Fibroblast of villous mesenchyme (primary cell): ENCODE results near the gene EGFL7. TPM values are rescaled to one million over a fixed set of nuclear protein-coding genes. Genes with fewer than 3 reads are reported as not detected.

Source experiments
- DNase-seq: peaks from one replicate; pipeline ENCODE4 v3.0.0-alpha.2; 2010; ENCODE audit warnings: low read depth
- H3K4me3 ChIP-seq: 2 replicates; pipeline ENCODE4 v1.5.1; 2011; ENCODE audit warnings: low read depth, mild to moderate bottlenecking, low read length
- CTCF ChIP-seq: IDR thresholded peaks from 2 replicates; pipeline ENCODE4 v1.5.1; 2012; ENCODE audit warnings: low read depth, mild to moderate bottlenecking, low read length; ENCODE audit not compliant: insufficient read depth
- total RNA-seq: library from RNA; depleted of rRNA; stranded (reverse); fragments of >200 nt; gene quantifications from 2 replicates; pipeline ENCODE4 v1.2.3, GENCODE V29; 2012

The EGFL7 gene
- total RNA-seq, 1 donor: 9.9 TPM

DNA sequence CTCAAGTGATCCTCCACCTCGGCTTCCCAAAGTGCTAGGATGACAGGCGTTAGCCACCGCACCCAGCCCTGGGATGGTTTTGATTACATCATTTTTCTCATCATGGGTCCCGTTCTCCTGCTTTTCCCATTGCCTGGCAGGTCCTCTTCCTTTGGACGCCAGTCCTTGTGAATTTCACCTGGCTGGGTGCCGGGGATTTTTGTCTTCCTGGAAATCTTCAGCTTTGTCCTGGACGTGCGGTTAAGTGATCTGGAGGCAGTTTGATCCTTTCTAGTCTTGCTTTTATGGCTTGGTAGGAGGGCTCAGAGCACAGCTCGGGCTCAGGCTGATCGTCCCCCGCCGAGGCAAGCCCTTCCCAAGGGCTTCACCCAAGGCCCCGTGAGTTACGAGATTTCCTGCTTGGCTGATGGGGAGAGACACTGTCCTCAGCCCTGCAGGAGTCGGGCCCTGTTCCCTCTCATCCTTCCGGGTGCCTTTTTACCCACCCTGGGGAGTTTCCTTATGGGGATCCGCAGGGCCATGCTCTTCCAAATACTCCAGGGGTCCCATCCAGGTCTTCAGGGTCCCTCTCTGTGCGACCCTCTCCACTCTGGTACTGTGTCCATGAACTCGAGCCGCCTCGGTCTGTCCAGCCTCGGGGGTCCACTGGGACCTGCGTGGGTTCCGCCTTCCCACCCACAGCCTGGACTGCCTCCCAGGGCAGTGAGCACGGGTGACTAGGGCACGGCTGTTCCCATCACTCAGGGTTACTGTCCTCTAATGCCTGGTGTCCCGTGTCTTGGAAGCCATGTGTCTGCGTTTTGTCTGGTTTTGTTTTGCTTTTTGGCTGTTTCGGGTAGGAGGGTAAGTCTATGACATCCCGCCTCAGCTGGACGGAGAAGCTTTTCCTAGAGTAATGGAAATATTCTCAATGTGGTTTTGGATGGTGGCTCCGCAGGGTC lies 22.3 kb upstream of the EGFL7 start:
- peak; percentile 23 for DNase-seq
- H3K4me3 ChIP-seq: no peak overlapping the region
- TF ChIP-seq CTCF: no peak

DNA sequence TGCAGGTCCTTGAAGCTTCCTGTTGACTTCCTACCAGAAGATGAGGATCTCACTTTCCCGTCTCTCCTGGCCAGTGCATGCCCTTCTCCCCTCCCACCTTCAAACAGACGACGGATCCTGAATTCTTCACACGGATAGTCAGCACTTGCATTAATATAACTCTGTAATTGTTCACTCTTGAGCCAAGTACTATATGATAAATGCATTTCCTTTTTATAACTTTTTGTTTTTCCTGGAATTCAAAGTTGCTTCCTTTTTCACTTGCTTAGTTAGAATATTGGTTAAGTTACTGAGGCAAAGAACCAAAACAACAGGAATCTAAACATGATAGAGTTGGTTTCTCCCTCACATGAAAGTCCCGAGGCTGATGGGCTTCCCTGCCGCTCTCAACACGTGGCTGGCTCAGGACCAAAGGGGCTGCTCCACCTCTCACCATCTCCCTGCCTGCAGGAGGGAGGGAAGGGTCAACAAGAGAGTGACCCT lies 20.2 kb upstream of the EGFL7 start:
- no peak for TF ChIP-seq CTCF

GRCh38 chr9:136643596-136644342 lies 18.9 kb upstream of the EGFL7 start:
- no peak overlapping the region for H3K4me3 ChIP-seq
- no peak for TF ChIP-seq CTCF
- no peak for DNase-seq

More for the DNA sequence above, 20.2 kb upstream of the EGFL7 start:
- no peak overlapping the region for H3K4me3 ChIP-seq
- no peak for DNase-seq

- no peak for TF ChIP-seq CTCF
- H3K4me3 ChIP-seq: no peak overlapping the region
- DNase-seq: peak; percentile 58
These were observed 18.4 kb upstream of the EGFL7 start for GRCh38 chr9:136644343-136644592.

DNA sequence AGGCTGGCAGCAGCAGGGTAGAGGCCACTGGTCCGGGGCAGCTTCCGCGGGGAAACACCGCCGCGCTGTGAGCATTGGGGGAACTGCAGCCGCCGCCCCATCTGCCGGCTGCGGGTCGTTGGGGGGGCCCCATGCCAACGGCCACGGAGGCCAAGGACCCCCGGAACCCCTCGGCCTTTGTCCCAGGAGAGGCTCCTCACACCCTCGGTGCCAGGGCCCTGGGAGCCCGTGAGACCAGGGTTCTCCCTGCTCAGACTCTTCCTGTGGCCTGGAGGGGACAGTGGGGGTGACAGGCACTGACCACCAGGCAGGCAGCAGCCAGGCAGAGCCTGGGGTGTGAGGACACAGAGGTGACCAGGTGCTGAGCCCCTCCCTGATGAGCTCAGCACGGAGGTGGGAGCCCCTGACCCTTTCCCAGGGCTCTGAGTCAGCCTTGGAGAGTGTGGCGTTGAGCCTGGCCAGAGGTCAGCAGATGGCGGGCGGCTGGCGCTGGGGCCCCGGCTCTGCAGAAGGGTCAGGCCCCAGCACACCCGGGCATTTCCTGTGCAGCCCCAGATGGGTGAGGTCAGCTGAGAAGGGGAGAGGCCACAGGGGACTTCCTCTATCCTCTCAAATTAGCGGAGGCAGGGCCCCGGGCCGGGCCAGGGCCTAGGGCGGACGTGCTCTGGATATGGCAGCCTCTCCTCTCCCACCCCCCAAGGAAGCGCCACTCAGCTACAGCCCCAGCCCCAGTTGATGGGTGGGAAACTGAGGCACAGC lies 17.9 kb upstream of the EGFL7 start:
- peak; percentile 86 for DNase-seq
- TF ChIP-seq CTCF: peak; percentile 76
- no peak overlapping the region for H3K4me3 ChIP-seq

DNA sequence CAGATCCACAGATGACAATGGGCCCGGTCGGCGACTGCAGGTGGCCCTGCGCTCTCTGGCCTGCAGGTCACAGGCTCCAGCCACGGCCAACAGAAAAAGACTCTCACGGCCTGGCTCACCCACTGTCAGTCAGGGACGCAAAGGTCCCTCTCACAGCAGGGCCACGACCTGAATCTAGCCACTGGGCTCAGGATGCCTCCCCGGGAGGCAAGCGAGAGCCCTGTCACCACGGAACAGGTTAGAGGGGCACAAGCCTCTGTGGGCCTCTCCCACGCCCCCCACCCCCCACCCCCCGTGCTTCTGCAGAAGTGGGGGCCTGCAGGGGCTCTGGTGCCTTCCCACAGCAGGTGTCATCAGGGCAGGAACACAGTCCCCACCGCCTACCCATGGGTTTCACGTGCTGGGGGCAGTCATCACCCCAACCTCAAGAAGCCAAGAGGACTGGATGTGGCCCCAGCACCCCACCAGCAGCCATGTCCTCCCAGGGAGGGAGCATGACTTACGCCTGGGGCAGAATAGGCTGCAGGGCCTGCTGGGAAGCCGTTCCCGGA lies 17.3 kb upstream of the EGFL7 start:
- no peak for DNase-seq
- no peak for TF ChIP-seq CTCF
- H3K4me3 ChIP-seq: no peak overlapping the region
